Panc1 (cell line): ENCODE data around the gene TXNDC9.

ENCODE experiments used
- CTCF ChIP-seq: fragments of 450-650 bp; IDR thresholded peaks from 2 replicates; pipeline ENCODE4 v1.5.1; 2017; ENCODE audit warnings: mild to moderate bottlenecking
- POLR2AphosphoS5 ChIP-seq: IDR thresholded peaks from 2 replicates; pipeline ENCODE4 v1.6.1; 2012; ENCODE audit warnings: mild to moderate bottlenecking, low read depth, low read length, moderate library complexity
- REST ChIP-seq, 2 experiments: IDR thresholded peaks; 2 replicates each; pipeline ENCODE4 v1.6.1; 2011 to 2012; ENCODE audit warnings: low read depth in 2 of 2, control low read depth in 1 of 2, low read length in 1 of 2, mild to moderate bottlenecking in 1 of 2, moderate library complexity in 1 of 2; ENCODE audit not compliant: insufficient read depth in 1 of 2
- SIN3A ChIP-seq: IDR thresholded peaks from 2 replicates; pipeline ENCODE4 v1.6.1; 2012; ENCODE audit warnings: low read depth, mild to moderate bottlenecking, low read length, moderate library complexity, borderline replicate concordance; ENCODE audit not compliant: insufficient read depth
- TCF7L2 ChIP-seq: IDR thresholded peaks from 2 replicates; pipeline ENCODE4 v1.6.1; 2011; ENCODE audit warnings: mild to moderate bottlenecking, low read depth, low read length, inconsistent platforms

GRCh38 chr2:99356853-99357252 lies 20.7 kb upstream of the TXNDC9 start:
- TF ChIP-seq CTCF, result no peak
- no peak for TF ChIP-seq POLR2AphosphoS5
- no peak for TF ChIP-seq REST (IDR thresholded peaks at IDR 0.05; ENCODE audit: insufficient read depth in 1 of 2, low read depth in 2 of 2, low read length in 1 of 2)
- no peak for TF ChIP-seq SIN3A
- no peak for TF ChIP-seq TCF7L2
